ENCODE results near the gene ATP8A1. TPM values are rescaled to one million over a fixed set of nuclear protein-coding genes. Genes with fewer than 3 reads are reported as not detected.

The ATP8A1 gene
- total and polyA plus RNA-seq, 2 donors from 2014 or later, result 4.6 to 27.4 TPM

DNA sequence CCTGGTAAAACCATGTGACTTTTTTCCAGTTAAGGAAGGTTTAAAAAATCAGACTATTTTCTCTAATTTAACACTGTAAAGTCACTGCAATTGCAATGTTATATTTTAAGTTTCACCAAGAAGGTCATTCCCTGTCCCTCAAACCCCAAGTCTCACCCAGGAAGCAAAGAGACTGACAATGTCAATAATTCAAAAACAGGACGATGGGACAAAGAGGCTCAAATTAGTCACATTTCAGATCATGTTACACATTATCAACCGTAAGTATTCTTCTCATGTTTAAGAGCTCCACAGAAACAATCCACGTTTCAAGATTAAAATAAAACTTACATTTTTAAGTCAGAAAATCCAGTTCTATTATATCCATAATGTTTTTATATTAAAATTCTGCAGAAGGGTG, 246.5 kb downstream of the ATP8A1 start:
- no peak for FAIRE-seq
- H3K27me3 ChIP-seq (ENCODE audit: control insufficient read depth, insufficient read depth, low read length), result no peaks in the 10 kb centered on the region
- DNase-seq, result no peak
- H3K9ac ChIP-seq (ENCODE audit: low read length in 3 of 3), result no peak overlapping the region
- TF ChIP-seq, protein P1, sequence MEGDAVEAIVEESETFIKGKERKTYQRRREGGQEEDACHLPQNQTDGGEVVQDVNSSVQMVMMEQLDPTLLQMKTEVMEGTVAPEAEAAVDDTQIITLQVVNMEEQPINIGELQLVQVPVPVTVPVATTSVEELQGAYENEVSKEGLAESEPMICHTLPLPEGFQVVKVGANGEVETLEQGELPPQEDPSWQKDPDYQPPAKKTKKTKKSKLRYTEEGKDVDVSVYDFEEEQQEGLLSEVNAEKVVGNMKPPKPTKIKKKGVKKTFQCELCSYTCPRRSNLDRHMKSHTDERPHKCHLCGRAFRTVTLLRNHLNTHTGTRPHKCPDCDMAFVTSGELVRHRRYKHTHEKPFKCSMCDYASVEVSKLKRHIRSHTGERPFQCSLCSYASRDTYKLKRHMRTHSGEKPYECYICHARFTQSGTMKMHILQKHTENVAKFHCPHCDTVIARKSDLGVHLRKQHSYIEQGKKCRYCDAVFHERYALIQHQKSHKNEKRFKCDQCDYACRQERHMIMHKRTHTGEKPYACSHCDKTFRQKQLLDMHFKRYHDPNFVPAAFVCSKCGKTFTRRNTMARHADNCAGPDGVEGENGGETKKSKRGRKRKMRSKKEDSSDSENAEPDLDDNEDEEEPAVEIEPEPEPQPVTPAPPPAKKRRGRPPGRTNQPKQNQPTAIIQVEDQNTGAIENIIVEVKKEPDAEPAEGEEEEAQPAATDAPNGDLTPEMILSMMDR (IDR thresholded peaks at IDR 0.05; ENCODE audit: borderline replicate concordance, extremely low read depth, insufficient read depth), result no peak
- peak overlapping the region in 1 of 2 donors; percentile 44 for H3K27ac ChIP-seq (ENCODE audit: low read depth in 2 of 2, low read length in 2 of 2)
- intact Hi-C loops (cut with DNase I), result no loop called here
- no peak overlapping the region for H3K4me3 ChIP-seq (ENCODE audit: low read length in 3 of 3)
- H3K36me3 ChIP-seq (ENCODE audit: control insufficient read depth in 2 of 3, insufficient read depth in 3 of 3, low read length in 3 of 3), result no peaks in the 10 kb centered on the region
- peaks cover 2 to 6% (median 5%) of the 10 kb centered on the region in 3 donors for H3K4me1 ChIP-seq (ENCODE audit: control insufficient read depth in 2 of 3, insufficient read depth in 2 of 3, low read depth in 1 of 3, low read length in 3 of 3)
- no peaks in the 10 kb centered on the region for H3K9me3 ChIP-seq (ENCODE audit: control insufficient read depth in 2 of 3, insufficient read depth in 1 of 3, low read length in 3 of 3)

DNA sequence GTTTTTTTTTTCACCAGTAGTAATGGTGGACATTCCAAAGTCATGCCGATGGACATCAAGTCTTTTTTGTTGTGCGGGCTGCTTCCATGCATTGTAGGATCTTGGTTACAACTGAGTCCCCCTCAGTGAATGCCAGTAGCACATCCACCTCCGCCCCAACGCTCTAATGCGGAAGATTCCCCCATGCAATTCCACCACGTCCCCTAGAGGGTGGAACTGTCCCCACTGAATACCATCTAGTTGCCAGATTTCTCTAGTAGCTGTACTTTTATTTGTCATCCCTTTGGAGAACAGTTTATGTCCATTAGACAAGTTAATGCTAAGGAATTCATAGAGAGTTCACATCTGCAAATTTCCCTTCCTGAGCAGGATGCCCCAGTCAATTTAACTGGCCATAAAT, 252.9 kb downstream of the ATP8A1 start:
- no peaks in the 10 kb centered on the region for H3K4me1 ChIP-seq (ENCODE audit: control insufficient read depth in 2 of 3, insufficient read depth in 2 of 3, low read depth in 1 of 3, low read length in 3 of 3)
- no peak overlapping the region for H3K27ac ChIP-seq (ENCODE audit: low read depth in 2 of 2, low read length in 2 of 2)
- intact Hi-C loops (cut with DNase I), result no loop called here
- H3K9ac ChIP-seq (ENCODE audit: low read length in 3 of 3), result no peak overlapping the region
- H3K27me3 ChIP-seq (ENCODE audit: control insufficient read depth, insufficient read depth, low read length), result peaks cover 3% of the 10 kb centered on the region
- H3K36me3 ChIP-seq (ENCODE audit: control insufficient read depth in 2 of 3, insufficient read depth in 3 of 3, low read length in 3 of 3), result no peaks in the 10 kb centered on the region
- TF ChIP-seq, protein P1 (IDR thresholded peaks at IDR 0.05; ENCODE audit: borderline replicate concordance, extremely low read depth, insufficient read depth), result no peak
- H3K4me3 ChIP-seq (ENCODE audit: low read length in 3 of 3), result no peak overlapping the region
- DNase-seq, result no peak
- H3K9me3 ChIP-seq (ENCODE audit: control insufficient read depth in 2 of 3, insufficient read depth in 1 of 3, low read length in 3 of 3), result no peaks in the 10 kb centered on the region
- FAIRE-seq, result no peak

- Histone ChIP-seq H3K4me1 (ENCODE audit: control insufficient read depth in 2 of 3, insufficient read depth in 2 of 3, low read depth in 1 of 3, low read length in 3 of 3) (peaks cover 0 to 5% (median 0%) of the 10 kb centered on the region in 3 donors), H3K9me3 (ENCODE audit: control insufficient read depth in 2 of 3, insufficient read depth in 1 of 3, low read length in 3 of 3) (no peaks in the 10 kb centered on the region), H3K27me3 (ENCODE audit: control insufficient read depth, insufficient read depth, low read length) (peaks cover 5% of the 10 kb centered on the region), H3K27ac (ENCODE audit: low read depth in 2 of 2, low read length in 2 of 2) (no peak overlapping the region), H3K4me3 (ENCODE audit: low read length in 3 of 3) (peak overlapping the region in 2 of 3 donors; percentile 27 to 82), H3K36me3 (ENCODE audit: control insufficient read depth in 2 of 3, insufficient read depth in 3 of 3, low read length in 3 of 3) (no peaks in the 10 kb centered on the region), H3K9ac (ENCODE audit: low read length in 3 of 3) (no peak overlapping the region)
- TF ChIP-seq, protein P1 (IDR thresholded peaks at IDR 0.05; ENCODE audit: borderline replicate concordance, extremely low read depth, insufficient read depth), result peak; percentile 25
- FAIRE-seq, result no peak
- intact Hi-C loops (cut with DNase I), result no loop called here
- DNase-seq, result peak; percentile 62 to 78 (median 71)
Observed at GRCh38 chr4:42401171-42401570, 255.7 kb downstream of the ATP8A1 start.

DNA sequence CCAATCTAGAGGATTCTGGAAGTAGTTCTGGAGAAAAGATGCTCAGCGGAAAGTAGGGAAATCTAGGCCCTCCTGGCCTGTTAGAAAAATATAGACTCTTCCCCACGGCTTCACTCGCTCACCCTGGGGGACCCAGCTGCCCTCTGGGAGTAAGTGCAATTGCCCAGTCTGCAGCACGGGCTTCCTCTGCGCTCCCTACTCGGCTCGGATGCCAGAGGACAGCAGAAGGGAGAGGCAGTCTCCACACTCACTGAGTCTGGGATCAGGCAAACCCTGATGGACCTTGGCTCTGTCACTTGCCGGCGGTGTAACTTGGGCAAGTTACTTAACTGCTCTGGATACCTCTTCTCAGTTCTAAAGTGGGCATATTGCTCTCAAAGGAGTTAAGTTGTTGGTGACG, 257.5 kb downstream of the ATP8A1 start:
- Histone ChIP-seq H3K9me3 (ENCODE audit: control insufficient read depth in 2 of 3, insufficient read depth in 1 of 3, low read length in 3 of 3) (no peaks in the 10 kb centered on the region), H3K36me3 (ENCODE audit: control insufficient read depth in 2 of 3, insufficient read depth in 3 of 3, low read length in 3 of 3) (no peaks in the 10 kb centered on the region), H3K9ac (ENCODE audit: low read length in 3 of 3) (peak overlapping the region in 2 of 3 donors; percentile 10 to 70), H3K4me1 (ENCODE audit: control insufficient read depth in 2 of 3, insufficient read depth in 2 of 3, low read depth in 1 of 3, low read length in 3 of 3) (peaks cover 0 to 5% (median 0%) of the 10 kb centered on the region in 3 donors), H3K27ac (ENCODE audit: low read depth in 2 of 2, low read length in 2 of 2) (no peak overlapping the region), H3K4me3 (ENCODE audit: low read length in 3 of 3) (peak overlapping the region; percentile 61 to 82 (median 71)), H3K27me3 (ENCODE audit: control insufficient read depth, insufficient read depth, low read length) (peaks cover 5% of the 10 kb centered on the region)
- FAIRE-seq, result no peak
- intact Hi-C loops (cut with DNase I), result no loop called here
- TF ChIP-seq, protein P1 (IDR thresholded peaks at IDR 0.05; ENCODE audit: borderline replicate concordance, extremely low read depth, insufficient read depth), result no peak
- DNase-seq, result peak in 4 of 5 donors; percentile 35 to 55 (median 49)
